ENCODE results near the gene NUDCD3.

NUDCD3 gene

GRCh38 chr7:44398953-44399574, 91.4 kb downstream of the NUDCD3 start:
- Histone ChIP-seq H3K27me3 (ENCODE audit: control insufficient read depth, insufficient read depth, low read length) (no peaks in the 10 kb centered on the region), H3K4me3 (ENCODE audit: low read depth, low read length) (peak overlapping the region; percentile 19), H3K4me2 (ENCODE audit: low read length) (peak overlapping the region; percentile 29), H3K9me3 (ENCODE audit: control insufficient read depth, low read length) (no peaks in the 10 kb centered on the region), H2AFZ (no peak overlapping the region), H3K9ac (no peak overlapping the region), H3K27ac (peak overlapping the region; percentile 86), H3K36me3 (ENCODE audit: control insufficient read depth, insufficient read depth, low read length) (no peaks in the 10 kb centered on the region), H3K79me2 (peaks cover 4% of the 10 kb centered on the region), H3K4me1 (peaks cover 47% of the 10 kb centered on the region)
- TF ChIP-seq CTCF (IDR thresholded peaks at IDR 0.05): no peak

GRCh38 chr7:44398511-44398911, 91.9 kb downstream of the NUDCD3 start:
- H3K27ac ChIP-seq: peak overlapping the region; percentile 86
- H3K4me2 ChIP-seq (ENCODE audit: low read length): peak overlapping the region; percentile 20
- H3K9ac ChIP-seq: no peak overlapping the region
- H3K27me3 ChIP-seq (ENCODE audit: control insufficient read depth, insufficient read depth, low read length): no peaks in the 10 kb centered on the region
- H3K36me3 ChIP-seq (ENCODE audit: control insufficient read depth, insufficient read depth, low read length): no peaks in the 10 kb centered on the region
- no peak overlapping the region for H2AFZ ChIP-seq
- H3K4me1 ChIP-seq: peaks cover 47% of the 10 kb centered on the region
- no peaks in the 10 kb centered on the region for H3K79me2 ChIP-seq
- H3K4me3 ChIP-seq (ENCODE audit: low read depth, low read length): peak overlapping the region; percentile 19
- H3K9me3 ChIP-seq (ENCODE audit: control insufficient read depth, low read length): no peaks in the 10 kb centered on the region
- no peak for TF ChIP-seq CTCF (IDR thresholded peaks at IDR 0.05)

GRCh38 chr7:44396931-44397545, 93.4 kb downstream of the NUDCD3 start:
- peaks cover 47% of the 10 kb centered on the region for H3K4me1 ChIP-seq
- no peak overlapping the region for H3K9ac ChIP-seq
- no peaks in the 10 kb centered on the region for H3K36me3 ChIP-seq (ENCODE audit: control insufficient read depth, insufficient read depth, low read length)
- no peaks in the 10 kb centered on the region for H3K9me3 ChIP-seq (ENCODE audit: control insufficient read depth, low read length)
- H3K79me2 ChIP-seq: no peaks in the 10 kb centered on the region
- H3K27me3 ChIP-seq (ENCODE audit: control insufficient read depth, insufficient read depth, low read length): no peaks in the 10 kb centered on the region
- no peak overlapping the region for H2AFZ ChIP-seq
- H3K27ac ChIP-seq: peak overlapping the region; percentile 86
- no peak for TF ChIP-seq CTCF (IDR thresholded peaks at IDR 0.05)
- peak overlapping the region; percentile 2 for H3K4me2 ChIP-seq (ENCODE audit: low read length)
- H3K4me3 ChIP-seq (ENCODE audit: low read depth, low read length): no peak overlapping the region

- Histone ChIP-seq H3K36me3 (ENCODE audit: control insufficient read depth, insufficient read depth, low read length) (no peaks in the 10 kb centered on the region), H3K9ac (no peak overlapping the region), H3K4me2 (ENCODE audit: low read length) (no peak overlapping the region), H3K9me3 (ENCODE audit: control insufficient read depth, low read length) (no peaks in the 10 kb centered on the region), H3K4me1 (peaks cover 47% of the 10 kb centered on the region), H3K4me3 (ENCODE audit: low read depth, low read length) (no peak overlapping the region), H2AFZ (no peak overlapping the region), H3K79me2 (no peaks in the 10 kb centered on the region), H3K27me3 (ENCODE audit: control insufficient read depth, insufficient read depth, low read length) (no peaks in the 10 kb centered on the region), H3K27ac (peak overlapping the region; percentile 86)
- no peak for TF ChIP-seq CTCF (IDR thresholded peaks at IDR 0.05)
Measured at GRCh38 chr7:44396496-44396895, 94.0 kb downstream of the NUDCD3 start.

- Histone ChIP-seq H3K36me3 (ENCODE audit: control insufficient read depth, insufficient read depth, low read length) (no peaks in the 10 kb centered on the region), H3K4me3 (ENCODE audit: low read depth, low read length) (no peak overlapping the region), H3K79me2 (peaks cover 3% of the 10 kb centered on the region), H3K4me2 (ENCODE audit: low read length) (no peak overlapping the region), H3K4me1 (peaks cover 43% of the 10 kb centered on the region), H3K27ac (no peak overlapping the region), H3K9me3 (ENCODE audit: control insufficient read depth, low read length) (no peaks in the 10 kb centered on the region), H3K9ac (no peak overlapping the region), H2AFZ (no peak overlapping the region), H3K27me3 (ENCODE audit: control insufficient read depth, insufficient read depth, low read length) (no peaks in the 10 kb centered on the region)
- TF ChIP-seq CTCF (IDR thresholded peaks at IDR 0.05): no peak
Measured at GRCh38 chr7:44395067-44395466, 95.4 kb downstream of the NUDCD3 start.

All from parathyroid adenoma (tissue), 2 donors.